ENCODE data around the gene SRRT. TPM values are rescaled to one million over a fixed set of nuclear protein-coding genes. Genes with fewer than 3 reads are reported as not detected.

The SRRT gene
- total and polyA plus RNA-seq, 10 of the 15 experiments (the other 5 are each of a cell fraction or from before 2014, with no cell fraction given): 11.1 to 254 (median 111) TPM

DNA sequence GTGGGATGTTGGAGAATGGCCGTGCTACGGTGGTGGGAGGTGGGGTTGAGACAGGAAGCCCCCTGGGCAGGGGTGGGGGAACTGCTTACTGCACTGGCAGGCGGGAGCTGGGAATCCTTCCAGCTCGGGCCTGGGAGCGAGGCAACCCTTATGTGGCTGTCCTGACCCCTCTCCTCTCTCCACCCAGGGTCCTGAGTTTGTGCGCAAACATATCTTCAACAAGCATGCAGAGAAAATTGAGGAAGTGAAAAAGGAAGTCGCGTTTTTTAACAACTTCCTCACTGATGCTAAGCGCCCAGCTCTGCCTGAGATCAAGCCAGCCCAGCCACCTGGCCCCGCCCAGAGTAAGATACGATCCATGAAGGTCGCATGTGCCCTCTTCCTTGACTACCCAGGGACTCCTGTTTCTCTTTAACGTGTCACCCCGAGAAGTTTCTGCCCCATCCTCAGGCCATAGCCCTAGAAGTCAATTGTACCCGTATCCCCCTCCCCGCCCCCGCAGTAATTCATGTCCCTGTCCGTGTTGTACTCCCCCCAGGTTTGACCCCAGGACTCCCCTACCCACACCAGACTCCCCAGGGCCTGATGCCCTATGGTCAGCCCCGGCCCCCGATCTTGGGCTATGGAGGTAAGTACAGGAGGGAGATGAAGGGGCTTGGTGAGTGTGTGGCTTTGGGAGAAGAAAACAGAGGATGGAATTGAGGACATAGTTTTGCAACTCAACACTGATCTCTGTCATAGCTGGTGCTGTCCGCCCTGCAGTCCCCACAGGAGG lies 12.8 kb downstream of the SRRT start:
- no peak overlapping the region for H2AFZ ChIP-seq (ENCODE audit: control insufficient read depth, low read depth, low read length)
- TSS peak; percentile 69 for BruUV-seq (replicated peaks)
- ATAC-seq (peak; percentile 58), FAIRE-seq (peak; percentile 93), DNase-seq (ENCODE audit: low read depth, low spot score) (peak; percentile 39)
- H3K4me1 ChIP-seq (ENCODE audit: control insufficient read depth, insufficient read depth, low read length): peaks cover 30% of the 10 kb centered on the region
- H3K36me3 ChIP-seq (ENCODE audit: control insufficient read depth in 2 of 2, insufficient read depth in 2 of 2, low read length in 1 of 2): peaks cover 26 to 49% of the 10 kb centered on the region in 2 experiments
- POLR2A ChIA-PET: interaction anchor here (0.5 to 6.7 kb wide), 5 partner anchors 12 to 87 kb away, joined by 3 to 131 read pairs (median 4); partner anchors contain the start of genes SLC12A9 and SRRT
- in situ Hi-C loops (cut with MboI) (no loop called here), intact Hi-C loops (cut with micrococcal nuclease; ENCODE audit: unreplicated experiment) (no loop called here)
- H3K4me3 ChIP-seq: peak overlapping the region; percentile 87
- H3K9me3 ChIP-seq (replicated peaks; ENCODE audit: control insufficient read depth, insufficient read depth, low read length): no peaks in the 10 kb centered on the region
- CTCF ChIA-PET: interaction anchor here (0.9 to 1.2 kb wide), 3 partner anchors 10 to 35 kb away, joined by 3 to 7 read pairs (median 7); partner anchors contain the start of gene SLC12A9
- peak overlapping the region; percentile 83 for H3K9ac ChIP-seq (ENCODE audit: control insufficient read depth, insufficient read depth, low read length)
- peak overlapping the region; percentile 66 for H3K27ac ChIP-seq (ENCODE audit: control insufficient read depth, insufficient read depth)
- 3% methylated on average over 18 of the region's 21 CpGs for WGBS (ENCODE audit: insufficient coverage, insufficient replicate concordance, low lambda C conversion rate, missing lambda C conversion rate)
- peak overlapping the region; percentile 94 for H3K4me2 ChIP-seq (ENCODE audit: control insufficient read depth, insufficient read depth)
- RAD21 ChIA-PET (ENCODE audit: unreplicated experiment): interaction anchor here (0.5 to 1.9 kb wide), 4 partner anchors 13 to 35 kb away, joined by 3 to 7 read pairs (median 6); partner anchors contain the start of genes SLC12A9 and SRRT
- SMC1A ChIA-PET (ENCODE audit: uncharacterized antibody, unreplicated experiment): interaction anchor here (1.1 to 4.4 kb wide), 4 partner anchors 10 to 197 kb away, joined by 3 to 33 read pairs (median 10); partner anchors contain the start of genes SLC12A9 and TRIM56
- peaks cover 18% of the 10 kb centered on the region for H3K79me2 ChIP-seq (ENCODE audit: control insufficient read depth, insufficient read depth, low read length)
- no peaks in the 10 kb centered on the region for H3K27me3 ChIP-seq (replicated peaks in 1 of 2; ENCODE audit: control insufficient read depth in 2 of 2, insufficient read depth in 2 of 2, low read length in 1 of 2)
- H4K20me1 ChIP-seq (ENCODE audit: control insufficient read depth, insufficient read depth): no peaks in the 10 kb centered on the region
- TF ChIP-seq, protein P1, sequence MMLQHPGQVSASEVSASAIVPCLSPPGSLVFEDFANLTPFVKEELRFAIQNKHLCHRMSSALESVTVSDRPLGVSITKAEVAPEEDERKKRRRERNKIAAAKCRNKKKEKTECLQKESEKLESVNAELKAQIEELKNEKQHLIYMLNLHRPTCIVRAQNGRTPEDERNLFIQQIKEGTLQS (IDR thresholded peaks at IDR 0.05; ENCODE audit: borderline replicate concordance, extremely low read depth, low read depth, low read length): no peak
- no peak for TF ChIP-seq TCF3 (IDR thresholded peaks at IDR 0.05; ENCODE audit: borderline replicate concordance, insufficient read depth, low read depth, low read length)
- no peak for TF ChIP-seq HDGF (IDR thresholded peaks at IDR 0.05)
- TF ChIP-seq POLR2AphosphoS5 (IDR thresholded peaks at IDR 0.05; ENCODE audit: low read length): 0 out of 2 replicates have a peak, but pooled peaks have one; percentile 18
- TF ChIP-seq EED (IDR thresholded peaks at IDR 0.05; ENCODE audit: low read depth): 0 out of 2 replicates have a peak, but pooled peaks have one; percentile 0
- TF ChIP-seq, protein P2, sequence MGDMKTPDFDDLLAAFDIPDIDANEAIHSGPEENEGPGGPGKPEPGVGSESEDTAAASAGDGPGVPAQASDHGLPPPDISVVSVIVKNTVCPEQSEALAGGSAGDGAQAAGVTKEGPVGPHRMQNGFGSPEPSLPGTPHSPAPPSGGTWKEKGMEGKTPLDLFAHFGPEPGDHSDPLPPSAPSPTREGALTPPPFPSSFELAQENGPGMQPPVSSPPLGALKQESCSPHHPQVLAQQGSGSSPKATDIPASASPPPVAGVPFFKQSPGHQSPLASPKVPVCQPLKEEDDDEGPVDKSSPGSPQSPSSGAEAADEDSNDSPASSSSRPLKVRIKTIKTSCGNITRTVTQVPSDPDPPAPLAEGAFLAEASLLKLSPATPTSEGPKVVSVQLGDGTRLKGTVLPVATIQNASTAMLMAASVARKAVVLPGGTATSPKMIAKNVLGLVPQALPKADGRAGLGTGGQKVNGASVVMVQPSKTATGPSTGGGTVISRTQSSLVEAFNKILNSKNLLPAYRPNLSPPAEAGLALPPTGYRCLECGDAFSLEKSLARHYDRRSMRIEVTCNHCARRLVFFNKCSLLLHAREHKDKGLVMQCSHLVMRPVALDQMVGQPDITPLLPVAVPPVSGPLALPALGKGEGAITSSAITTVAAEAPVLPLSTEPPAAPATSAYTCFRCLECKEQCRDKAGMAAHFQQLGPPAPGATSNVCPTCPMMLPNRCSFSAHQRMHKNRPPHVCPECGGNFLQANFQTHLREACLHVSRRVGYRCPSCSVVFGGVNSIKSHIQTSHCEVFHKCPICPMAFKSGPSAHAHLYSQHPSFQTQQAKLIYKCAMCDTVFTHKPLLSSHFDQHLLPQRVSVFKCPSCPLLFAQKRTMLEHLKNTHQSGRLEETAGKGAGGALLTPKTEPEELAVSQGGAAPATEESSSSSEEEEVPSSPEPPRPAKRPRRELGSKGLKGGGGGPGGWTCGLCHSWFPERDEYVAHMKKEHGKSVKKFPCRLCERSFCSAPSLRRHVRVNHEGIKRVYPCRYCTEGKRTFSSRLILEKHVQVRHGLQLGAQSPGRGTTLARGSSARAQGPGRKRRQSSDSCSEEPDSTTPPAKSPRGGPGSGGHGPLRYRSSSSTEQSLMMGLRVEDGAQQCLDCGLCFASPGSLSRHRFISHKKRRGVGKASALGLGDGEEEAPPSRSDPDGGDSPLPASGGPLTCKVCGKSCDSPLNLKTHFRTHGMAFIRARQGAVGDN (IDR thresholded peaks at IDR 0.05): peak; percentile 95
- no peak for TF ChIP-seq BMI1 (IDR thresholded peaks at IDR 0.05; ENCODE audit: borderline replicate concordance)
- TF ChIP-seq GABPA (IDR thresholded peaks at IDR 0.05; ENCODE audit: low read depth): no peak
- no peak for TF ChIP-seq KAT2A (conservative IDR thresholded peaks at IDR 0.05; ENCODE audit: control insufficient read depth, low read depth, low read length)
- TF ChIP-seq CREM (IDR thresholded peaks at IDR 0.05; ENCODE audit: low read depth): peak; percentile 84
- no peak for TF ChIP-seq MXI1 (IDR thresholded peaks at IDR 0.05; ENCODE audit: low read depth, low read length)
- 0 out of 2 replicates have a peak, but pooled peaks have one; percentile 9 for TF ChIP-seq PAX5 (IDR thresholded peaks at IDR 0.05; ENCODE audit: borderline replicate concordance, low read depth, low read length)
- TF ChIP-seq SPI1 (IDR thresholded peaks at IDR 0.05; ENCODE audit: borderline replicate concordance, insufficient read depth, low read depth, low read length): peak; percentile 99
- TF ChIP-seq SP1 (IDR thresholded peaks at IDR 0.05; ENCODE audit: low read depth, low read length): no peak
- TF ChIP-seq NR2F1 (conservative IDR thresholded peaks at IDR 0.05): peak; percentile 34; the same call in 1 of the 2 replicates
- 0 out of 2 replicates have a peak, but pooled peaks have one; percentile 35 for TF ChIP-seq NBN (IDR thresholded peaks at IDR 0.05)
- TF ChIP-seq TCF12 (IDR thresholded peaks at IDR 0.05; ENCODE audit: low read depth, low read length): 0 out of 2 replicates have a peak, but pooled peaks have one; percentile 3
- 0 out of 2 replicates have a peak, but pooled peaks have one; percentile 38 for TF ChIP-seq GATAD2B (conservative IDR thresholded peaks at IDR 0.05; ENCODE audit: low read depth)
- TF ChIP-seq RCOR1 (conservative IDR thresholded peaks at IDR 0.05; ENCODE audit: low read depth, low read length): no peak
- peak; percentile 21 for TF ChIP-seq MEF2B (IDR thresholded peaks at IDR 0.05; ENCODE audit: partially characterized antibody, poor library complexity, severe bottlenecking)
- peak; percentile 62 for TF ChIP-seq POLR2A (IDR thresholded peaks at IDR 0.05; ENCODE audit: low read depth, low read length)
